Measurements from ENCODE around the gene ARFGAP1. TPM values are rescaled to one million over a fixed set of nuclear protein-coding genes. Genes with fewer than 3 reads are reported as not detected.

Gene ARFGAP1
- polyA plus RNA-seq, 1 donor (not counting 4 experiments of a cell fraction or from before 2014, with no cell fraction given) = 31.5 TPM

GRCh38 chr20:63328718-63329275, 56.2 kb downstream of the ARFGAP1 start:
- no peaks in the 10 kb centered on the region for H3K9me1 ChIP-seq (ENCODE audit: control insufficient read depth, extremely low read depth, insufficient read depth, low read length)
- no peaks in the 10 kb centered on the region for H3K36me3 ChIP-seq (ENCODE audit: control insufficient read depth in 2 of 2, extremely low read depth in 1 of 2, insufficient read depth in 2 of 2, low read length in 2 of 2)
- DNase-seq (ENCODE audit: low read depth, low spot score) (no peak), FAIRE-seq (no peak)
- TF ChIP-seq, protein P1, sequence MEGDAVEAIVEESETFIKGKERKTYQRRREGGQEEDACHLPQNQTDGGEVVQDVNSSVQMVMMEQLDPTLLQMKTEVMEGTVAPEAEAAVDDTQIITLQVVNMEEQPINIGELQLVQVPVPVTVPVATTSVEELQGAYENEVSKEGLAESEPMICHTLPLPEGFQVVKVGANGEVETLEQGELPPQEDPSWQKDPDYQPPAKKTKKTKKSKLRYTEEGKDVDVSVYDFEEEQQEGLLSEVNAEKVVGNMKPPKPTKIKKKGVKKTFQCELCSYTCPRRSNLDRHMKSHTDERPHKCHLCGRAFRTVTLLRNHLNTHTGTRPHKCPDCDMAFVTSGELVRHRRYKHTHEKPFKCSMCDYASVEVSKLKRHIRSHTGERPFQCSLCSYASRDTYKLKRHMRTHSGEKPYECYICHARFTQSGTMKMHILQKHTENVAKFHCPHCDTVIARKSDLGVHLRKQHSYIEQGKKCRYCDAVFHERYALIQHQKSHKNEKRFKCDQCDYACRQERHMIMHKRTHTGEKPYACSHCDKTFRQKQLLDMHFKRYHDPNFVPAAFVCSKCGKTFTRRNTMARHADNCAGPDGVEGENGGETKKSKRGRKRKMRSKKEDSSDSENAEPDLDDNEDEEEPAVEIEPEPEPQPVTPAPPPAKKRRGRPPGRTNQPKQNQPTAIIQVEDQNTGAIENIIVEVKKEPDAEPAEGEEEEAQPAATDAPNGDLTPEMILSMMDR (optimal IDR thresholded peaks at IDR 0.05 in 1 of 3, IDR thresholded peaks at IDR 0.05 in 1 of 3, conservative IDR thresholded peaks at IDR 0.05 in 1 of 3; ENCODE audit: extremely low read depth in 1 of 3, insufficient read depth in 2 of 3, low read length in 3 of 3) = no peak
- TF ChIP-seq EZH2 (IDR thresholded peaks at IDR 0.05; ENCODE audit: low read length) = no peak
- H3K27ac ChIP-seq (ENCODE audit: control insufficient read depth, insufficient read depth, low read length) = no peak overlapping the region
- peaks cover 2% of the 10 kb centered on the region for H3K9me3 ChIP-seq (ENCODE audit: control insufficient read depth, low read depth, low read length)
- no peak overlapping the region for H3K9ac ChIP-seq (ENCODE audit: control insufficient read depth, extremely low read depth, insufficient read depth, low read length)
- H2AFZ ChIP-seq (ENCODE audit: control insufficient read depth, low read length) = no peak overlapping the region
- no peaks in the 10 kb centered on the region for H3K79me2 ChIP-seq (ENCODE audit: control insufficient read depth, insufficient read depth, low read length)
- H3K4me3 ChIP-seq (ENCODE audit: control insufficient read depth in 2 of 3, extremely low read depth in 1 of 3, insufficient read depth in 2 of 3, low read depth in 1 of 3, low read length in 3 of 3) = no peak overlapping the region
- H3K4me1 ChIP-seq (ENCODE audit: control insufficient read depth, extremely low read depth, insufficient read depth, low read length) = no peaks in the 10 kb centered on the region
- H3K4me2 ChIP-seq (ENCODE audit: control insufficient read depth, extremely low read depth, insufficient read depth, low read depth, low read length) = no peak overlapping the region
- dilution Hi-C loops (cut with MboI; ENCODE audit: extremely low pct_ligation_motif_present, low sequenced_read_pairs) = no loop called here
- H3K27me3 ChIP-seq (ENCODE audit: control insufficient read depth, extremely low read depth, insufficient read depth, low read length) = peaks cover 8% of the 10 kb centered on the region
- H4K20me1 ChIP-seq (ENCODE audit: control insufficient read depth, extremely low read depth, insufficient read depth, low read length) = no peaks in the 10 kb centered on the region

- Histone ChIP-seq H3K9ac (ENCODE audit: control insufficient read depth, extremely low read depth, insufficient read depth, low read length) (no peak overlapping the region), H3K9me3 (ENCODE audit: control insufficient read depth, low read depth, low read length) (peaks cover 2% of the 10 kb centered on the region), H3K27me3 (ENCODE audit: control insufficient read depth, extremely low read depth, insufficient read depth, low read length) (peaks cover 5% of the 10 kb centered on the region), H3K27ac (ENCODE audit: control insufficient read depth, insufficient read depth, low read length) (no peak overlapping the region), H3K4me1 (ENCODE audit: control insufficient read depth, extremely low read depth, insufficient read depth, low read length) (no peaks in the 10 kb centered on the region), H3K9me1 (ENCODE audit: control insufficient read depth, extremely low read depth, insufficient read depth, low read length) (no peaks in the 10 kb centered on the region), H4K20me1 (ENCODE audit: control insufficient read depth, extremely low read depth, insufficient read depth, low read length) (no peaks in the 10 kb centered on the region), H3K4me3 (ENCODE audit: control insufficient read depth in 2 of 3, extremely low read depth in 1 of 3, insufficient read depth in 2 of 3, low read depth in 1 of 3, low read length in 3 of 3) (no peak overlapping the region), H2AFZ (ENCODE audit: control insufficient read depth, low read length) (no peak overlapping the region), H3K79me2 (ENCODE audit: control insufficient read depth, insufficient read depth, low read length) (no peaks in the 10 kb centered on the region), H3K4me2 (ENCODE audit: control insufficient read depth, extremely low read depth, insufficient read depth, low read depth, low read length) (no peak overlapping the region), H3K36me3 (ENCODE audit: control insufficient read depth in 2 of 2, extremely low read depth in 1 of 2, insufficient read depth in 2 of 2, low read length in 2 of 2) (no peaks in the 10 kb centered on the region)
- TF ChIP-seq, protein P1 (optimal IDR thresholded peaks at IDR 0.05 in 1 of 3, IDR thresholded peaks at IDR 0.05 in 1 of 3, conservative IDR thresholded peaks at IDR 0.05 in 1 of 3; ENCODE audit: extremely low read depth in 1 of 3, insufficient read depth in 2 of 3, low read length in 3 of 3) = no peak
- no peak for TF ChIP-seq EZH2 (IDR thresholded peaks at IDR 0.05; ENCODE audit: low read length)
- dilution Hi-C loops (cut with MboI; ENCODE audit: extremely low pct_ligation_motif_present, low sequenced_read_pairs) = no loop called here
- no peak for FAIRE-seq
- no peak for DNase-seq (ENCODE audit: low read depth, low spot score)
These were observed 56.9 kb downstream of the ARFGAP1 start for GRCh38 chr20:63329331-63330083.
